Measurements from ENCODE around the gene TTYH1. TPM values are rescaled to one million over a fixed set of nuclear protein-coding genes. Genes with fewer than 3 reads are reported as not detected.

The TTYH1 gene
- polyA plus RNA-seq, 1 of the 3 experiments (the other 2 are of a cell fraction), result 0.05 TPM

GRCh38 chr19:54421521-54421920, 6.3 kb downstream of the TTYH1 start:
- TF ChIP-seq POLR2AphosphoS5 (IDR thresholded peaks at IDR 0.05; ENCODE audit: low read depth, low read length) (no peak), FOXJ3 (CRISPR knock-in tag; IDR thresholded peaks at IDR 0.05) (no peak), MAX (IDR thresholded peaks at IDR 0.05; ENCODE audit: low read depth) (no peak), USF1 (IDR thresholded peaks at IDR 0.05; ENCODE audit: borderline replicate concordance, low read depth) (no peak), CTCF (IDR thresholded peaks at IDR 0.05) (no peak)
- no peak overlapping the region for H2AFZ ChIP-seq (ENCODE audit: low read depth)
- no peaks in the 10 kb centered on the region for H3K4me1 ChIP-seq (ENCODE audit: control insufficient read depth in 1 of 2, insufficient read depth in 2 of 2, low read depth in 1 of 2, low read length in 1 of 2)
- H3K27me3 ChIP-seq (ENCODE audit: insufficient read depth), result peaks cover 91% of the 10 kb centered on the region
- no peak overlapping the region for H3K4me3 ChIP-seq (ENCODE audit: low read depth in 2 of 2, low read length in 1 of 2)
- H3K27ac ChIP-seq (ENCODE audit: low read depth in 2 of 2, low read length in 1 of 2), result no peak overlapping the region
- H3K9ac ChIP-seq, result no peak overlapping the region
- H4K20me1 ChIP-seq (ENCODE audit: insufficient read depth), result no peaks in the 10 kb centered on the region
- ChIA-PET CTCF (interaction anchor here (1.2 to 4.0 kb wide), 2 partner anchors 9 to 30 kb away, joined by 5 to 19 read pairs; no protein-coding TSS in a partner anchor), POLR2A (interaction anchor here (1.3 kb wide), 1 partner anchor 32 kb away, joined by 4 read pairs; no protein-coding TSS in a partner anchor)
- no peaks in the 10 kb centered on the region for H3K36me3 ChIP-seq (replicated peaks in 1 of 2; ENCODE audit: control insufficient read depth in 1 of 2, insufficient read depth in 2 of 2, low read length in 1 of 2)
- no peak overlapping the region for H3K4me2 ChIP-seq
- H3K9me3 ChIP-seq, result no peaks in the 10 kb centered on the region
- no peaks in the 10 kb centered on the region for H3K79me2 ChIP-seq (ENCODE audit: insufficient read depth)
- WGBS (ENCODE audit: low lambda C conversion rate), result 25% methylated on average over 6 of the region's 7 CpGs
- no peak for DNase-seq
- no peaks in the 10 kb centered on the region for H3K9me2 ChIP-seq
- H3F3A ChIP-seq (replicated peaks; ENCODE audit: insufficient read depth), result peaks cover 5% of the 10 kb centered on the region

- Histone ChIP-seq H3K4me3 (ENCODE audit: low read depth in 2 of 2, low read length in 1 of 2) (no peak overlapping the region), H3K4me2 (no peak overlapping the region), H3K27ac (ENCODE audit: low read depth in 2 of 2, low read length in 1 of 2) (no peak overlapping the region), H3F3A (replicated peaks; ENCODE audit: insufficient read depth) (peaks cover 5% of the 10 kb centered on the region), H3K79me2 (ENCODE audit: insufficient read depth) (no peaks in the 10 kb centered on the region), H3K4me1 (ENCODE audit: control insufficient read depth in 1 of 2, insufficient read depth in 2 of 2, low read depth in 1 of 2, low read length in 1 of 2) (no peaks in the 10 kb centered on the region), H3K36me3 (replicated peaks in 1 of 2; ENCODE audit: control insufficient read depth in 1 of 2, insufficient read depth in 2 of 2, low read length in 1 of 2) (no peaks in the 10 kb centered on the region), H2AFZ (ENCODE audit: low read depth) (no peak overlapping the region), H3K27me3 (ENCODE audit: insufficient read depth) (peaks cover 88% of the 10 kb centered on the region), H3K9ac (no peak overlapping the region), H3K9me2 (no peaks in the 10 kb centered on the region), H3K9me3 (no peaks in the 10 kb centered on the region), H4K20me1 (ENCODE audit: insufficient read depth) (no peaks in the 10 kb centered on the region)
- no peak for TF ChIP-seq GATA2 (CRISPR knock-in tag; IDR thresholded peaks at IDR 0.05)
- no peak for TF ChIP-seq JUND (IDR thresholded peaks at IDR 0.05)
- TF ChIP-seq FOSL2 (IDR thresholded peaks at IDR 0.05; ENCODE audit: borderline replicate concordance, low read depth), result no peak
- TF ChIP-seq SIN3A (IDR thresholded peaks at IDR 0.05; ENCODE audit: borderline replicate concordance, low read depth, low read length), result no peak
- no peak for TF ChIP-seq USF1 (IDR thresholded peaks at IDR 0.05; ENCODE audit: borderline replicate concordance, low read depth)
- no peak for TF ChIP-seq TCF12 (IDR thresholded peaks at IDR 0.05)
- TF ChIP-seq EZH2phosphoT487 (IDR thresholded peaks at IDR 0.05; ENCODE audit: borderline replicate concordance, low read depth), result no peak
- TF ChIP-seq ZBTB33 (IDR thresholded peaks at IDR 0.05; ENCODE audit: borderline replicate concordance, low read depth), result no peak
- no peak for TF ChIP-seq NFIC (IDR thresholded peaks at IDR 0.05; ENCODE audit: borderline replicate concordance)
- 16% methylated on average over 8 of the region's 20 CpGs for WGBS (ENCODE audit: low lambda C conversion rate)
- ChIA-PET POLR2A (interaction anchor here (1.3 kb wide), 1 partner anchor 32 kb away, joined by 4 read pairs; no protein-coding TSS in a partner anchor), CTCF (no interaction called here)
- no peak for DNase-seq
Measured at GRCh38 chr19:54422136-54422535, 6.9 kb downstream of the TTYH1 start.

All from SK-N-SH (cell line).